Endothelial cell of umbilical vein (primary cell): ENCODE measurements around the gene NCOA3.

Experiments used
- CTCF ChIP-seq, 2 donors: IDR thresholded peaks; 1 replicate in 1 of 2; 2 replicates in 1 of 2; pipeline ENCODE4 v1.5.1; 2011; ENCODE audit warnings: low read length in 2 of 2, mild to moderate bottlenecking in 2 of 2, moderate library complexity in 2 of 2, control low read depth in 1 of 2, inconsistent platforms in 1 of 2, low read depth in 1 of 2; ENCODE audit not compliant: insufficient read depth in 1 of 2; ENCODE audit errors: extremely low read depth in 1 of 2
- EZH2 ChIP-seq: IDR thresholded peaks from 2 replicates; pipeline ENCODE4 v1.6.1; 2012; ENCODE audit warnings: borderline replicate concordance, low read depth, mild to moderate bottlenecking, moderate library complexity, low read length, inconsistent platforms; ENCODE audit not compliant: severe bottlenecking
- GATA2 ChIP-seq: IDR thresholded peaks from 2 replicates; pipeline ENCODE4 v1.7.0; 2011; ENCODE audit warnings: low read depth, mild to moderate bottlenecking, moderate library complexity, mixed read lengths, low read length; ENCODE audit not compliant: insufficient read length, insufficient read depth
- JUN ChIP-seq: IDR thresholded peaks from 2 replicates; pipeline ENCODE4 v1.6.1; 2011; ENCODE audit warnings: borderline replicate concordance, low read depth; ENCODE audit not compliant: insufficient read length, insufficient read depth
- MYC ChIP-seq: IDR thresholded peaks from one replicate; pipeline ENCODE4 v1.6.1; 2011; ENCODE audit warnings: mild to moderate bottlenecking, low read depth, low read length
- POLR2A ChIP-seq: IDR thresholded peaks from 2 replicates; pipeline ENCODE4 v1.6.1; 2012; ENCODE audit warnings: low read depth, mild to moderate bottlenecking, control low read depth, low read length

GRCh38 chr20:47663354-47664067, 161.8 kb downstream of the NCOA3 start:
- no peak for TF ChIP-seq JUN
- peak; percentile 94 to 96 for TF ChIP-seq CTCF (IDR thresholded peaks at IDR 0.05; ENCODE audit: extremely low read depth in 1 of 2, insufficient read depth in 1 of 2, low read depth in 1 of 2, low read length in 2 of 2)
- no peak for TF ChIP-seq GATA2
- no peak for TF ChIP-seq EZH2
- TF ChIP-seq POLR2A, result no peak
- TF ChIP-seq MYC, result no peak
